ENCODE data around the gene STK32C.

Gene STK32C

DNA sequence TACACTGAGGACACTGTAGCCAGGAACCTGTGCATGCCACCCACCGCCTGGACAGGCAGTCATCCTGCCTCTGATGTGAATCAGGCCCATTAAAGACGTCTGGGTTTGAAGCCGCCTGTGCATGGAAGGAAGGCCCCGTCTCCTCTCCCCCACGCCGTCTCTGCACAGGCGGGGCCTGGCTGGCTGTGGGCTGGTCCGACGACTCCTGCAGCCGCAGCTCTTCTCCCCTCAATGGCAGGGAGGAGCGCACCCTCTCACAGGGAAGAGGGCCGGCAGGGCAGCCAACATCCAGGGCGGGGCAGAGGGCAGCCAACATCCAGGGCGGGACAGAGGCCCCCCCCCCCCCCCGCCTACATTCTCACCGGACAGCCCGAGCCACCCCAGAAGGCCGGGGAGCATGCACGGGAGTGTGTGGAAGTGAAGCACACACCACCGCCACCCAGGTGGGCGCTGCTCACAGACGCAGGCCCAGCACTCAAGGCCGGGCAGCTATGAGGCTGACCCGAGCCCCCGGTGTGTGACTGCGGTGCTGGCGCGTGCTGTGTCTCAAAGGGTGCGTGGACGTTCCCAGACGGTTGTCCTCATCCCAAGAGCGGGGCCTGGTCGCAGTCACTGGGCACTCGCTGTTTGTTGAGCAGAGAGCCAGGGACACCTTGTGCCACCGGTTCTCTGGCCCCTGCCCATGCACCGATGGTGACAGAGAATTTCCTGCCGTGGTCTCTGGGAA is 101.9 kb downstream of the STK32C start:
- peaks cover 42% of the 10 kb centered on the region for H4K20me1 ChIP-seq
- H3K9me3 ChIP-seq: no peaks in the 10 kb centered on the region
- no peak overlapping the region for H3K4me3 ChIP-seq
- peaks cover 48% of the 10 kb centered on the region for H3K36me3 ChIP-seq
- no peak for TF ChIP-seq Cebpa-rat (IDR thresholded peaks at IDR 0.05)
- peak overlapping the region; percentile 81 for H3K4me2 ChIP-seq
- H3K9ac ChIP-seq: peak overlapping the region; percentile 63; the same call in 1 of the 2 replicates
- H3K27ac ChIP-seq: peak overlapping the region; percentile 47
- H3K4me1 ChIP-seq: peaks cover 86% of the 10 kb centered on the region
- H3K27me3 ChIP-seq: no peaks in the 10 kb centered on the region

DNA sequence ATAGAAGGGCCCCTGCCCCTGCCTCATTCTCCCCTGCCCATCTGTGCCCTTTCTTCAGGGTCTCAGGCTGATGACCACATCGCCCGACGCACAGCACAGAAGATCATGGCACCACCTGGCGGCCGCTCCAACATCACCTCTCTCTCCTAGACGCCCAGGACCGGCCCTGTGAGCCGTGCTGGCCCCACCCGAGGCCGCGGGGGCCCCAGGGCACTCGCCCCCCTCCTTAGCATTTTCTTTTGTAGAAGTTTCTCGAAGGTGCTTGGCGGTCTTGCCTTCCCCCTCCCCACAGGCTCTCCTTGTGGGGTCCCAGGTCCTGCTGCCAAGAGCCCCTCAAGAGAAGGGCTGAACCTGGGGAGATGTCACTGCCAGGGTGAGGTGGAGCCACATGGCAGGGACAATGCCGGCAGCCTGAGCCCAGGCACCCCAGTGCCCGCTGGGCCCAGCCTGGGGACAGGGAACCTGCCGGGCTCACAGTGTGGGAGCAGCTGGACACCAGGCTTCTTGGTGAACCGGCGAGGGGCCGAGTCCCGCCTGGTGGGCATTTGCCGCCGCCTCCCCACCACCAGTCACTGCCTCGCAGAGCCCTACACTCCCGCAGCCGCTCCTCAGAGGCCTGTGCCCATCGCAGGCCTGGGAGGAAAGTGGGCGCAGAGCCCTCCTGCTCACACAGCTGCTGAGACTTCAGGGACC is 102.8 kb downstream of the STK32C start:
- TF ChIP-seq Cebpa-rat (IDR thresholded peaks at IDR 0.05): no peak
- Histone ChIP-seq H3K4me1 (peaks cover 86% of the 10 kb centered on the region), H3K27ac (peak overlapping the region; percentile 47), H3K9ac (no peak overlapping the region), H3K9me3 (no peaks in the 10 kb centered on the region), H4K20me1 (peaks cover 44% of the 10 kb centered on the region), H3K36me3 (peaks cover 57% of the 10 kb centered on the region), H3K4me2 (peak overlapping the region; percentile 81), H3K27me3 (no peaks in the 10 kb centered on the region), H3K4me3 (no peak overlapping the region)

DNA sequence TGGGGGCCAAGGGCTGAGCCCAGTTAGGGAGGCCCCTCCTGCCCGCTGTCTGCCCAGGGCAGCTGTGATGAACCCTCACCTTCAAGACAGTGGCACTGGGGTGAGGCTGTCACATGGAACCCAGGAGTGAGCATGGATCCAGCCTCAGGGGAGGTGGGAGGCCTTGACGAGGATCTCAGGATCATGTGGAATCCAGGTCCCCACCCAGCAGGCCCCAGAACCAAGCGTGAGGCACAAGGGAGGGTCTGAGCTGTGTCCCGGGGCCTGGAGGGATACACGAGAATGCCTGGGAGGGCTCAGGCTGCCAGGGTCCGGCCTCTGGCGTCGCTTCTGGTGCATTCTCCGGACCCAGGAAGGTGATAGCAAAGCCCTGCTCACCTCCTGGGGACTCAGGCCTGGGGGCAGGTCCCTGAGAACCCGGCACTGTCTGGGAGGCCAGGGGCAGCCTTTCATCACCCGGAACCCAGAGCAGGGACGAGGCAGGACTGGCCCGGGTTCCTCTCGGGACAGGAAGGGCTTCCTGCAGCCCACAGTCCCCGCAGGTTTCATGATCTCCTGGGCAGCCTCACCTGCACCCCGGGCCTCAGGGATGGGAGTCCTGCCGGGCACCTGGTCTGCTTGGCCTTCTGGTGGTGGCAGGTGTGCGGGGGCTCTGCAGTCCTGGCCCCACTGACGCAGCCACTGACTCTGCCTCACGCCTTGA is 103.5 kb downstream of the STK32C start:
- Histone ChIP-seq H3K9me3 (no peaks in the 10 kb centered on the region), H4K20me1 (peaks cover 49% of the 10 kb centered on the region), H3K27ac (peak overlapping the region; percentile 34; the same call in 1 of the 2 replicates), H3K4me3 (no peak overlapping the region), H3K27me3 (no peaks in the 10 kb centered on the region), H3K9ac (no peak overlapping the region), H3K36me3 (peaks cover 61% of the 10 kb centered on the region), H3K4me1 (peaks cover 86% of the 10 kb centered on the region), H3K4me2 (peak overlapping the region; percentile 81; the same call in 1 of the 2 replicates)
- no peak for TF ChIP-seq Cebpa-rat (IDR thresholded peaks at IDR 0.05)

DNA sequence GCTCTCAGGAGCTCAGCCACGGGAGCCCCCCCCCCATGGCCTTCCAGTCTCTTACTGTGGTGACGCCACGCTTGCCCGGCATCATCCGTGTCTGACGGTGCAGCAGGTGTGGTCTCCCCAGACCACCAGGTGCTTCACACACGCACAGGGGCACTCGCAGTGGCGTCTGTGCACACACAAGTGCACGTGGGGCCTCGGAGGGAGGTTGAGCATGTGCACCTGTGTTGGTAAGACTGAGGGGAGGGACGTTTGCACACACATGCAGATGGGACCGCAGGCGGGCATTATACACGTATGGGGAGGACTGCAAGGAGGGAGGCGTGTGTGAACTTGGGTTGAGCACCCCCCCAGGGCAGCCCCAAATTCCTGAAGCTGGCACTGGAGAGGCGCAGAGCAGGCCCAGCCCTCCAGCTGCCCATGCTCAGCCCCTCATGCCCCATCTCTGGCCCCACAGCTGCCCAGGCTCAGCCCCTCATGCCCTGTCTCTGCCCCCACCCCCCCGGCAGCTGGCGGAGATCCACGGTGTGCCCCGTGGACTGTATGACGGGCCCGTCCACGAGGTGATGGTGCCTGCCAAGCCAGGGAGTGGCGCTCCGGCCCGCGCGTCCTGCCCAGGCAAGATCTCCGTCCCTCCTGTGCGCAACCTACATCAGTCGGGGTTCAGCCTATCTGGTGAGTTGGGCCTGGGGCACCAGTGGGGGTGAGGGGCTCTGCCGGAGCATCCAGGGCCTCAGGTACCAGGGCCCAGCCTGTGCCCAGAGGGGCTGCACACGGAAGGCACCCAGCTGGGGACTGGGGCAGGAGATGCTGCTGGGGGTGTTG is 104.3 kb downstream of the STK32C start:
- H4K20me1 ChIP-seq: peaks cover 57% of the 10 kb centered on the region
- H3K27ac ChIP-seq: peak overlapping the region; percentile 34; the same call in 1 of the 2 replicates
- H3K4me2 ChIP-seq: peak overlapping the region; percentile 81; the same call in 1 of the 2 replicates
- peaks cover 68% of the 10 kb centered on the region for H3K36me3 ChIP-seq
- no peaks in the 10 kb centered on the region for H3K27me3 ChIP-seq
- no peak overlapping the region for H3K9ac ChIP-seq
- H3K9me3 ChIP-seq: no peaks in the 10 kb centered on the region
- no peak overlapping the region for H3K4me3 ChIP-seq
- peaks cover 86% of the 10 kb centered on the region for H3K4me1 ChIP-seq
- no peak for TF ChIP-seq Cebpa-rat (IDR thresholded peaks at IDR 0.05)

DNA sequence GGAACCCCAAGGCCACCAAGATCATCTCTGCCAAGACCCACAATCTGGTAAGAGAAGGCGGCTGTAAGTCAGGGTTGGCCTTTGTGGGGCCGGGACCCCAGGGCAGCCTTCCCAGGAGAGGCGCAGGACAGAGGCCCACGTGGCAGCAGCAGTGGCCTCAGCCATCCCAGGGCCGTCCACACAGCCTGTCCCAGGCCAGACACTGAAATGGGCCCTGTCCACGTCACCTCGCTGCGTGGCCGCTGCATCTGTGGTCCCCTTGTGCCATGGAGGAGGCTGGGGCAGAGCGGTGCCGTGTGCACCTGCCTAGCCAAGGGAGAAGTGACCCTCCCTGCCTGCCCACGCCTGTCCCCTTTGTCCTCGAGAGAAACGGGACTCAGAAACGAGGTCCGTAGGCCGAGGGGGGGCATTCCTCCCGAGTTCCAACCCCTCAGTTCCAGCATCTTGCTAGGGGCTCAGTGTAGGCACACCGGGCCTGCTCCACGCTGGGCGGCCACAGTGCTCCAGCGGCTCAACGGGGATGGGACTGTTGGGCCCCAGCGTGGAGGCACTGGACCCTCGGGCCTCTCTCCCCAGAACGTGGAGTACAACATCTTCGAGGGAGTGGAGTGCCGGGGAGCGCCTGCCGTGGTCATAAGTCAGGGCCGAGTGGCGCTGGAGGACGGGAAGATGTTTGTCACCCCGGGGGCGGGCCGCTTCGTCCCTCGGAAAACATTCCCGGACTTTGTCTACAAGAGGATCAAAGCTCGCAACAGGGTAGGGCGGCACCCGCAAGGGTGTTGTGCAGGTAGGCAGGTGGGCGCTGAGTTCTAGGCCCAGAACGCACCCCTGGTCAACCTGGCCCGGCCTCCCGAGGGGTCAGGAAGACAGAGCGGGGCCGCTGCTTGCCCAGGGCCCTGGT is 105.4 kb downstream of the STK32C start:
- H3K9me3 ChIP-seq: no peaks in the 10 kb centered on the region
- peaks cover 86% of the 10 kb centered on the region for H3K4me1 ChIP-seq
- H3K36me3 ChIP-seq: peaks cover 80% of the 10 kb centered on the region
- no peak overlapping the region for H3K27ac ChIP-seq
- H3K27me3 ChIP-seq: no peaks in the 10 kb centered on the region
- no peak overlapping the region for H3K4me2 ChIP-seq
- peaks cover 68% of the 10 kb centered on the region for H4K20me1 ChIP-seq
- no peak for TF ChIP-seq Cebpa-rat (IDR thresholded peaks at IDR 0.05)
- H3K4me3 ChIP-seq: no peak overlapping the region
- H3K9ac ChIP-seq: no peak overlapping the region

DNA sequence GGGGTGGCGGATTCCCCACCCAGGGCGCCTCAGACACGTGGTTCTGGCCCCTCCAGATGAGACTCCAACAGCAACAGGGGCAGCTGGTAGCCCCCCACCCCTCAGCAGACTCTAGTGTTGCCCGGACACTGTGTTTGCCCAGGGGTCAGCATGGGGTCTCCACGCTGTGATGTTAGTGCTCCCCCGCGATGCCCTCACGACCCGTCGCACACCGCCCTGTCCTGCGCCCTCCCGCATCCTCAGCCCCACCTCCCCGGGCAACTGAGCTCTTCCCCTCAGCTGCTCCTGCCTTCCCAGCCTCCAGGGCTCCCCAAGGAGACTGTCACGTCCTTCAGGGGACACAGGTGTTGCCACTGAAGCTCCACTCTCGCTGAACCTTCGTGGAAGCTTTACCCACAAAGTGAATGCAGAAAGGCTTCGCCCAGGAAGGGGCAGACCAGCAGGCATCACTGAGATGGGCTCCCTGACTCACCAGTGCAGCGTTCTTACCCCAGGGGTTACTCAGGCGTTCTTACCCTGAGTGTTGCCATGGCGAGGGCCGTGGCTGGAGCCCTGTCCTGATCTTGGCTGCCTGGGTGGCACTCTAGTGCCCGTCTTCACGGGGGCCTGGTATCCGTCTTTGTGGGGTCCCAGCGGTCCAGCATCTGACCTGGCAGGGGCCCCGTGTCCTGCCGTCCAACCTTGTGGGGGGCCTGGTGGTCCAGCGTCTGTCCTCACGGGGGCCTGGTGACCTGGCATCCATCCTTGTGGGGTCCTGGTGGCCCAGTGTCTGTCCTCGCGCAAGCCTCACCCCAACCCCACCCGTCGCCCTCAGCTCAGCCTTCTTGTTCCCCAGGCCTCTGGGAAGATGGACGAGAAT is 106.4 kb downstream of the STK32C start:
- no peak overlapping the region for H3K9ac ChIP-seq
- peaks cover 89% of the 10 kb centered on the region for H3K36me3 ChIP-seq
- peaks cover 76% of the 10 kb centered on the region for H3K4me1 ChIP-seq
- no peak for TF ChIP-seq Cebpa-rat (IDR thresholded peaks at IDR 0.05)
- no peak overlapping the region for H3K4me3 ChIP-seq
- H3K9me3 ChIP-seq: no peaks in the 10 kb centered on the region
- H3K27me3 ChIP-seq: no peaks in the 10 kb centered on the region
- no peak overlapping the region for H3K27ac ChIP-seq
- peaks cover 74% of the 10 kb centered on the region for H4K20me1 ChIP-seq
- no peak overlapping the region; the same call in 1 of the 2 replicates for H3K4me2 ChIP-seq

DNA sequence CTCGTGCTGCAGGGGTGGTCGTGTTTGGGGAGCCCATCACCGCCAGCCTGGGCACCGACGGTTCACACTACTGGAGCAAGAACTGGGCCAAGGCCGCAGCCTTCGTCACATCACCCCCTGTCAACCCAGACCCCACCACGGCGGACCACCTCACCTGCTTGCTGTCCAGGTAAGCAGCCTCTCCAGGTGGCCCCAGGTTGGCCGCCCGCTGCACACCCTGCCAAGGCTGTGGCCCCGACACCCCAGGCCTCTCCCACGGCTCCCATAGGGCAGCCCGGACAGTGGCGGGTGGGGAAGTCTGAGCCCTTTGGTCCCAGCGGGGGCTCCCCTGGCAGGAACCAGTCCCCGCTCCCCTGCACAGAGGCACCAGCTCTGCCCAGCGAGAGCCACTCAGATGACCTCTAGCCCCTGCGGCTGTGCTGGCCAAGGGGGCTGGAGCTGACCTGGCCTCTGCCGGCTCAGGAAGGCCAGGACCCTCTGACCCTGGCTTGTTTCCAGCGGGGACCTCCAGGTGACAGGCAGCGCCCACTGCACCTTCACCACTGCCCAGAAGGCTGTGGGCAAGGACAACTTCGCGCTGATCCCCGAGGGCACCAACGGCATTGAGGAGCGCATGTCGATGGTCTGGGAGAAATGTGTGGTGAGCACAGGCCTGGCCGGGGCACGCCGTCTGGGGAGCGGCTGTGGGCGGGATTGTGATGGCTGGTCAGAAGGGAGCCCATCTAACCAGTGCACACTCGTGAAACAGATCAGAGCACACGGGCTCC is 107.2 kb downstream of the STK32C start:
- no peaks in the 10 kb centered on the region for H3K27me3 ChIP-seq
- H3K36me3 ChIP-seq: peaks cover 96% of the 10 kb centered on the region
- H3K9ac ChIP-seq: no peak overlapping the region
- peak overlapping the region; percentile 70 for H3K4me2 ChIP-seq
- H4K20me1 ChIP-seq: peaks cover 75% of the 10 kb centered on the region
- H3K4me3 ChIP-seq: no peak overlapping the region
- TF ChIP-seq Cebpa-rat (IDR thresholded peaks at IDR 0.05): no peak
- H3K4me1 ChIP-seq: peaks cover 68% of the 10 kb centered on the region
- H3K27ac ChIP-seq: peak overlapping the region; percentile 60
- H3K9me3 ChIP-seq: no peaks in the 10 kb centered on the region
